AG04450 (cell line): ENCODE results near the gene CALD1. TPM values are rescaled to one million over a fixed set of nuclear protein-coding genes. Genes with fewer than 3 reads are reported as not detected.

Source experiments
- CTCF ChIA-PET: fragments of 300-600, 350-600 bp; formaldehyde crosslinking; extraction: SDS; loops from one replicate; lab custom pipeline; 2022; ENCODE audit warnings: antibody characterized with exemption, inconsistent platforms; lab: Charles Lee
- POLR2A ChIA-PET: fragments of 350-600 bp; formaldehyde crosslinking; extraction: SDS; loops from one replicate; lab custom pipeline; 2021; ENCODE audit warnings: antibody characterized with exemption, inconsistent platforms; lab: Yijun Ruan, JAX
- DNase-seq: peaks from one replicate; pipeline ENCODE4 v3.0.0-alpha.2; 2011; ENCODE audit warnings: low read depth, low spot score
- H3K27ac ChIP-seq: one replicate; pipeline ENCODE4 v1.5.1; 2012; ENCODE audit warnings: low read depth, low read length, control low read depth
- H3K27me3 ChIP-seq: one replicate; pipeline ENCODE4 v1.6.0; 2012; ENCODE audit warnings: low read length; ENCODE audit not compliant: control insufficient read depth, insufficient read depth
- H3K4me3 ChIP-seq: 2 replicates; pipeline ENCODE4 v1.5.1; 2011; ENCODE audit warnings: mild to moderate bottlenecking, low read depth, low read length, control low read depth
- H3K9me3 ChIP-seq: 2 replicates; pipeline ENCODE4 v1.5.1; 2012; ENCODE audit warnings: low read length; ENCODE audit not compliant: control insufficient read depth, insufficient read depth
- polyA plus RNA-seq: library from polyadenylated mRNA; depleted of rRNA; stranded (reverse); fragments of >200 nt; gene quantifications from 2 replicates; pipeline ENCODE4 v1.2.3, GENCODE V29; 2011
- TF ChIP-seq, protein P1 (sequence below): IDR thresholded peaks from 2 replicates; pipeline ENCODE4 v1.5.1; 2011; ENCODE audit warnings: low read depth, low read length, control low read depth, inconsistent platforms

CALD1 gene
- polyA plus RNA-seq, 1 experiment = 804 TPM

DNA sequence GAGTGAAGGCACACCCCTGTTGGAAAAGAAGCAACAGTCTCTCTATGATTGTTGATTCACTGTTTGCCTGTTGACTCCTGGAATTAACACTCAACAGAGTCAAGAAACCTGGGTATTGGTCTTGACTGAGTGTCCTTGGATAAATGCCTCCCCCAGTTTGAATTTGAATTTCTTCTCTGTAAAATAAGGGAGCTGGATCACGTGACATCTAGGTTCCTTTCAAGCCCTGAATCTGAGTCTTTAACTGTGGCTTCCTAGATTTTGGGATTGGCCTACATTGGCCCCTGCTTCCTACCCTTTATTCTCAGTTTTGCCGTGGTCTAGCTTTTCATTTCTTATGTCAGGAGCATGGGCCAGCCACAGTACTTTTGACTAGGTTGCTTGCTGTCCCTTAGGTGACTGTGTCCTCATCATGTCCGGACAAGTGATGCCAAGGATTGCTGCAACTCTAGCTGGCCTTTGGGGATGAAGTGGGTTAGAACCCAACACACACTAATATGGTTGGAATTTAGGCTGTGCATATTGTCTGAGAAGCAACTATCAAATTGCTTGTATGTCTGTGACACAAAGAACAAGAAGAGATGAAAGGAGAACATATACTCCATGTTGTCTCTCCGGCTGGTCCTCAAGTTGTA, 35.4 kb downstream of the CALD1 start:
- POLR2A ChIA-PET = no interaction called here
- CTCF ChIA-PET = interaction anchor here (1.0 to 1.3 kb wide), 2 partner anchors 8 to 125 kb away, joined by 3 to 4 read pairs; no protein-coding TSS in a partner anchor
- no peaks in the 10 kb centered on the region for H3K27me3 ChIP-seq
- H3K9me3 ChIP-seq = no peaks in the 10 kb centered on the region
- DNase-seq = no peak
- TF ChIP-seq, protein P1, sequence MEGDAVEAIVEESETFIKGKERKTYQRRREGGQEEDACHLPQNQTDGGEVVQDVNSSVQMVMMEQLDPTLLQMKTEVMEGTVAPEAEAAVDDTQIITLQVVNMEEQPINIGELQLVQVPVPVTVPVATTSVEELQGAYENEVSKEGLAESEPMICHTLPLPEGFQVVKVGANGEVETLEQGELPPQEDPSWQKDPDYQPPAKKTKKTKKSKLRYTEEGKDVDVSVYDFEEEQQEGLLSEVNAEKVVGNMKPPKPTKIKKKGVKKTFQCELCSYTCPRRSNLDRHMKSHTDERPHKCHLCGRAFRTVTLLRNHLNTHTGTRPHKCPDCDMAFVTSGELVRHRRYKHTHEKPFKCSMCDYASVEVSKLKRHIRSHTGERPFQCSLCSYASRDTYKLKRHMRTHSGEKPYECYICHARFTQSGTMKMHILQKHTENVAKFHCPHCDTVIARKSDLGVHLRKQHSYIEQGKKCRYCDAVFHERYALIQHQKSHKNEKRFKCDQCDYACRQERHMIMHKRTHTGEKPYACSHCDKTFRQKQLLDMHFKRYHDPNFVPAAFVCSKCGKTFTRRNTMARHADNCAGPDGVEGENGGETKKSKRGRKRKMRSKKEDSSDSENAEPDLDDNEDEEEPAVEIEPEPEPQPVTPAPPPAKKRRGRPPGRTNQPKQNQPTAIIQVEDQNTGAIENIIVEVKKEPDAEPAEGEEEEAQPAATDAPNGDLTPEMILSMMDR = no peak
- H3K4me3 ChIP-seq = no peak overlapping the region
- H3K27ac ChIP-seq = no peak overlapping the region

DNA sequence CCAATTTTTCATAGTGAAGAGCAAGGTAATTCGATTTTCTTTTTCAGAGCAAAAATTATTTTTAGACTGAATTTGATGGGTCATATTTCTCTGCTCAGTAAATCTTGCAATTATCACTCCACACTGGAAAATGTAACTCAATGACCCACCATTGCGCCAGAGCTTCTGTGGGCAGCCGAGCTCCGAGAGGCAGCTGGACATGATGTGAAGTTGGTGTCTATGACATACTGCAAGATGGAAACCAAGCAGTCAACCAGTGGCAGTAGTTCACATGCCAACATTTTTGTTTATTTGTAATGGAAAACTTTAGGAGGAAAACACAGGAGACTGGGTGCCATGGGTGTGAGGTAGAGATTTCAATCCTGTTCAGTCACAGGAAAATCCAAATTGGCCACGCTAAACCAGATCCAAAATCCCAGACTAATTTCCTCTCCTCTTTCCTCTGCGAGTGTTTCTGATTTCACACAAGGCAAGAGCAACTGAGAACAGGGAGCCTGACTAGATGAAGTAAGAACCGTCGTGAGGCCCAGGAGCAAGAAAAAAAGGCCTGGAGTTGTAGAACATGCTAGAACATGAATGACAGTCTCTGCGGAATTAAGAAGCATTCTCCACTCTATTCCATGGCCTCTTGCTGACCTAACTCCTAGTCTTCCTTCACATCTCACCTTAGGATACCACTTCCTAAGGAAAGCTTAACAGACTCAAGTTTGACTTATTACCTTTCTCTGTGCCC, 39.3 kb downstream of the CALD1 start:
- H3K27ac ChIP-seq = no peak overlapping the region
- H3K9me3 ChIP-seq = no peaks in the 10 kb centered on the region
- H3K4me3 ChIP-seq = no peak overlapping the region
- DNase-seq = no peak
- H3K27me3 ChIP-seq = no peaks in the 10 kb centered on the region
- TF ChIP-seq, protein P1 = no peak
- ChIA-PET CTCF (interaction anchor here (1.0 kb wide), 1 partner anchor 20 kb away, joined by 4 read pairs; no protein-coding TSS in a partner anchor), POLR2A (interaction anchor here (0.8 kb wide), 1 partner anchor 9 kb away, joined by 3 read pairs; no protein-coding TSS in a partner anchor)

DNA sequence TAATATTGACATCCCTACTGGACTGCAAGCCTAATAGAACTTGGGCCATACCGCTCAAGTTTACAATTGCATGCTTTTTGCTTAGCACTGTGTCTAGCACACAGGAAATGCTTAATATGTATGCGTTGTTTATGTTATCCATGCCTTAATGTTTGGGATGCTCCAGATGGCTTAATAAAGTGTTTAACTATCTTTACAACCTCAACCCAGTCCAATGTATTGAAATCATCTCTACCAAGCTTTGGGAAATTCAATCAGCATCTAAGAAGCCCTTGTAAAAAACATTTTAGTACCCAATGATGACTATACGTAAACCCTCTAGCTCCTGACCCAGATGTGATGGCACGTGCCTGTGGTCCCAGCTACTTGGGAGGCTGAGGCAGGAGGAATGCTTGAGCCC, 40.0 kb downstream of the CALD1 start:
- DNase-seq = no peak
- Histone ChIP-seq H3K27me3 (no peaks in the 10 kb centered on the region), H3K4me3 (no peak overlapping the region), H3K27ac (no peak overlapping the region), H3K9me3 (no peaks in the 10 kb centered on the region)
- TF ChIP-seq, protein P1 = no peak
- ChIA-PET POLR2A (interaction anchor here (0.8 kb wide), 1 partner anchor 9 kb away, joined by 3 read pairs; no protein-coding TSS in a partner anchor), CTCF (interaction anchor here (1.0 kb wide), 2 partner anchors 19 to 129 kb away, joined by 3 to 4 read pairs; no protein-coding TSS in a partner anchor)

DNA sequence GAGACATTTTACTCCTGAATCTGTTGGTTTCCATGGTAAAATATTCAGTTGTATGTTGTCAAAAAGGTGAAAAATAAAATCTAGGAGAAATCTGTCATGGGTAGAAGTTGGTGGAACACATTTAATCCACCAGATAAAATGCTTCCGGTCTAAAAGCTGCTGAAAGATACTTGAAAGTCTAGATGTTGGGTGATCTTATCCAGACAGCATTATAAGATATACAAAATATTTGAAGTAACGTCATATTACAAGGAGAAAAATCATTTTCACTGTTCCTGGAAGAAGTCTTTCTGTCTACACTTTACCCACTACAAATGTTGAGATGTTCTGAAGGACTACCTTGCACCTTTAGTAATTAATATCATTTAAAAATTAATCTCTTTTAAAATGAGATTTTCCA, 40.9 kb downstream of the CALD1 start:
- Histone ChIP-seq H3K4me3 (no peak overlapping the region), H3K27ac (no peak overlapping the region), H3K9me3 (no peaks in the 10 kb centered on the region), H3K27me3 (no peaks in the 10 kb centered on the region)
- no peak for DNase-seq
- CTCF ChIA-PET = interaction anchor here (1.0 kb wide), 2 partner anchors 18 to 130 kb away, joined by 3 to 4 read pairs; no protein-coding TSS in a partner anchor
- TF ChIP-seq, protein P1 = no peak
- POLR2A ChIA-PET = interaction anchor here (0.5 kb wide), 1 partner anchor 138 kb away, joined by 3 read pairs; no protein-coding TSS in a partner anchor
